ENCODE data around the gene NRAP. TPM values are rescaled to one million over a fixed set of nuclear protein-coding genes. Genes with fewer than 3 reads are reported as not detected.

The NRAP gene
- total and polyA plus RNA-seq, 2 experiments from 2014 or later = not detected

- TF ChIP-seq, protein P1, sequence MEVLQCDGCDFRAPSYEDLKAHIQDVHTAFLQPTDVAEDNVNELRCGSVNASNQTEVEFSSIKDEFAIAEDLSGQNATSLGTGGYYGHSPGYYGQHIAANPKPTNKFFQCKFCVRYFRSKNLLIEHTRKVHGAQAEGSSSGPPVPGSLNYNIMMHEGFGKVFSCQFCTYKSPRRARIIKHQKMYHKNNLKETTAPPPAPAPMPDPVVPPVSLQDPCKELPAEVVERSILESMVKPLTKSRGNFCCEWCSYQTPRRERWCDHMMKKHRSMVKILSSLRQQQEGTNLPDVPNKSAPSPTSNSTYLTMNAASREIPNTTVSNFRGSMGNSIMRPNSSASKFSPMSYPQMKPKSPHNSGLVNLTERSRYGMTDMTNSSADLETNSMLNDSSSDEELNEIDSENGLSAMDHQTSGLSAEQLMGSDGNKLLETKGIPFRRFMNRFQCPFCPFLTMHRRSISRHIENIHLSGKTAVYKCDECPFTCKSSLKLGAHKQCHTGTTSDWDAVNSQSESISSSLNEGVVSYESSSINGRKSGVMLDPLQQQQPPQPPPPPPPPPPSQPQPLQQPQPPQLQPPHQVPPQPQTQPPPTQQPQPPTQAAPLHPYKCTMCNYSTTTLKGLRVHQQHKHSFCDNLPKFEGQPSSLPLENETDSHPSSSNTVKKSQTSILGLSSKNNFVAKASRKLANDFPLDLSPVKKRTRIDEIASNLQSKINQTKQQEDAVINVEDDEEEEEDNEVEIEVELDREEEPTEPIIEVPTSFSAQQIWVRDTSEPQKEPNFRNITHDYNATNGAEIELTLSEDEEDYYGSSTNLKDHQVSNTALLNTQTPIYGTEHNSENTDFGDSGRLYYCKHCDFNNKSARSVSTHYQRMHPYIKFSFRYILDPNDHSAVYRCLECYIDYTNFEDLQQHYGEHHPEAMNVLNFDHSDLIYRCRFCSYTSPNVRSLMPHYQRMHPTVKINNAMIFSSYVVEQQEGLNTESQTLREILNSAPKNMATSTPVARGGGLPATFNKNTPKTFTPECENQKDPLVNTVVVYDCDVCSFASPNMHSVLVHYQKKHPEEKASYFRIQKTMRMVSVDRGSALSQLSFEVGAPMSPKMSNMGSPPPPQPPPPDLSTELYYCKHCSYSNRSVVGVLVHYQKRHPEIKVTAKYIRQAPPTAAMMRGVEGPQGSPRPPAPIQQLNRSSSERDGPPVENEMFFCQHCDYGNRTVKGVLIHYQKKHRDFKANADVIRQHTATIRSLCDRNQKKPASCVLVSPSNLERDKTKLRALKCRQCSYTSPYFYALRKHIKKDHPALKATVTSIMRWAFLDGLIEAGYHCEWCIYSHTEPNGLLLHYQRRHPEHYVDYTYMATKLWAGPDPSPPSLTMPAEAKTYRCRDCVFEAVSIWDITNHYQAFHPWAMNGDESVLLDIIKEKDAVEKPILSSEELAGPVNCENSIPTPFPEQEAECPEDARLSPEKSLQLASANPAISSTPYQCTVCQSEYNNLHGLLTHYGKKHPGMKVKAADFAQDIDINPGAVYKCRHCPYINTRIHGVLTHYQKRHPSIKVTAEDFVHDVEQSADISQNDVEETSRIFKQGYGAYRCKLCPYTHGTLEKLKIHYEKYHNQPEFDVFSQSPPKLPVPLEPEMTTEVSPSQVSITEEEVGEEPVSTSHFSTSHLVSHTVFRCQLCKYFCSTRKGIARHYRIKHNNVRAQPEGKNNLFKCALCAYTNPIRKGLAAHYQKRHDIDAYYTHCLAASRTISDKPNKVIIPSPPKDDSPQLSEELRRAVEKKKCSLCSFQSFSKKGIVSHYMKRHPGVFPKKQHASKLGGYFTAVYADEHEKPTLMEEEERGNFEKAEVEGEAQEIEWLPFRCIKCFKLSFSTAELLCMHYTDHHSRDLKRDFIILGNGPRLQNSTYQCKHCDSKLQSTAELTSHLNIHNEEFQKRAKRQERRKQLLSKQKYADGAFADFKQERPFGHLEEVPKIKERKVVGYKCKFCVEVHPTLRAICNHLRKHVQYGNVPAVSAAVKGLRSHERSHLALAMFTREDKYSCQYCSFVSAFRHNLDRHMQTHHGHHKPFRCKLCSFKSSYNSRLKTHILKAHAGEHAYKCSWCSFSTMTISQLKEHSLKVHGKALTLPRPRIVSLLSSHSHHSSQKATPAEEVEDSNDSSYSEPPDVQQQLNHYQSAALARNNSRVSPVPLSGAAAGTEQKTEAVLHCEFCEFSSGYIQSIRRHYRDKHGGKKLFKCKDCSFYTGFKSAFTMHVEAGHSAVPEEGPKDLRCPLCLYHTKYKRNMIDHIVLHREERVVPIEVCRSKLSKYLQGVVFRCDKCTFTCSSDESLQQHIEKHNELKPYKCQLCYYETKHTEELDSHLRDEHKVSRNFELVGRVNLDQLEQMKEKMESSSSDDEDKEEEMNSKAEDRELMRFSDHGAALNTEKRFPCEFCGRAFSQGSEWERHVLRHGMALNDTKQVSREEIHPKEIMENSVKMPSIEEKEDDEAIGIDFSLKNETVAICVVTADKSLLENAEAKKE (CRISPR knock-in tag; IDR thresholded peaks at IDR 0.05) = no peak
- TF ChIP-seq JUNB (IDR thresholded peaks at IDR 0.05; ENCODE audit: unreplicated experiment) (no peak), ZNF331 (CRISPR knock-in tag; IDR thresholded peaks at IDR 0.05; ENCODE audit: low read depth) (no peak), EZH2phosphoT487 (IDR thresholded peaks at IDR 0.05; ENCODE audit: unreplicated experiment) (no peak)
These were observed 41.5 kb upstream of the NRAP start (continued) for GRCh38 chr10:113705344-113705652.

- ATAC-seq = peak; percentile 88
- Histone ChIP-seq H4K20me1 (replicated peaks; ENCODE audit: insufficient read depth) (peaks cover 3% of the 10 kb centered on the region; the same call in 1 of the 2 replicates), H3K4me1 (ENCODE audit: insufficient read depth) (peaks cover 16% of the 10 kb centered on the region), H3K4me2 (no peak overlapping the region), H2AFZ (no peak overlapping the region), H3K27ac (ENCODE audit: low read depth) (no peak overlapping the region), H3K9me2 (ENCODE audit: insufficient read depth) (no peaks in the 10 kb centered on the region), H3K4me3 (no peak overlapping the region), H3K27me3 (ENCODE audit: insufficient read depth) (no peaks in the 10 kb centered on the region), H3F3A (replicated peaks; ENCODE audit: low read depth) (no peaks in the 10 kb centered on the region), H3K79me2 (replicated peaks; ENCODE audit: insufficient read depth) (no peaks in the 10 kb centered on the region), H3K36me3 (ENCODE audit: insufficient read depth) (no peaks in the 10 kb centered on the region)
- H3K9me3 Mint-ChIP-seq = no peaks in the 10 kb centered on the region; the same call in 2 of the 3 replicates
- H3K27me3 Mint-ChIP-seq (ENCODE audit: insufficient read depth, low read depth, poor library complexity) = peaks cover 4% of the 10 kb centered on the region
- H3K4me3 Mint-ChIP-seq = no peak overlapping the region
- no peak overlapping the region for H3K27ac Mint-ChIP-seq
- DNase-seq (ENCODE audit: low spot score) = peak; percentile 72
- no peak for TF ChIP-seq ZNF331 (CRISPR knock-in tag; IDR thresholded peaks at IDR 0.05; ENCODE audit: low read depth)
- TF ChIP-seq CTCF (conservative IDR thresholded peaks at IDR 0.05; ENCODE audit: low read depth in 2 of 2) = peak; percentile 77 to 86
- H3K4me1 Mint-ChIP-seq = peaks cover 38% of the 10 kb centered on the region
- no peaks in the 10 kb centered on the region for H3K36me3 Mint-ChIP-seq (ENCODE audit: low read depth)
These were observed 40.9 kb upstream of the NRAP start for GRCh38 chr10:113704637-113705343.

Data from GM23338 (cell line).